Activated naive CD8-positive, alpha-beta T cell (primary cell): ENCODE results near the gene CYP2S1.
"Not testable (repeated sequence)": the region's sequence is repeated elsewhere in the genome, so short reads cannot be mapped to it uniquely, and the experiment has no call there.

Experiments used
- H3K27ac Mint-ChIP-seq: one replicate; pipeline ENCODE4 v1.8.0; 2021; ENCODE audit warnings: mixed read lengths
- H3K27me3 Mint-ChIP-seq: one replicate; pipeline ENCODE4 v1.8.0; 2021; ENCODE audit warnings: mixed read lengths
- H3K36me3 Mint-ChIP-seq: one replicate; pipeline ENCODE4 v1.8.0; 2021; ENCODE audit warnings: mixed read lengths
- H3K4me1 Mint-ChIP-seq: one replicate; pipeline ENCODE4 v1.8.0; 2021; ENCODE audit warnings: low read depth, mixed read lengths
- H3K4me3 Mint-ChIP-seq: one replicate; pipeline ENCODE4 v1.8.0; 2021; ENCODE audit warnings: mild to moderate bottlenecking, mixed read lengths
- H3K9me3 Mint-ChIP-seq: one replicate; pipeline ENCODE4 v1.8.0; 2021; ENCODE audit warnings: low read depth, mixed read lengths

Gene CYP2S1

DNA sequence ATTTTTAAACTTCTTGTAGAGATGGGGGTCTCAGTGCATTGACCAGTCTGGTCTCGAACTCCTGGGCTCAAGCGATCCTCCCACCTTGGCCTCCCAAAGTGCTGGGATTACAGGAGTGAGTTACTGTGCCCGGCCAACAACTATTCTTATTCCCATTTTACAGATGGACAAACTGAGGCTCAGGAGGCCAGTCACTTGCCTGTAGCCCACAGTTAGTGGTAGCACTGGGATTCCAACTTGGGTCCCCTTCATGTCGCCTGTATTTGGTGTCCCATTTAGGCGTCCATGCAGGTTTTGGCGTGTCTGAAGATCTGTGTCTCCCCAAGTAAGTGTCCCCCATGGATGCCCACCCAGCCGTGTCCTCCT, 25.2 kb downstream of the CYP2S1 start:
- Mint-ChIP-seq H3K9me3 (no peaks in the 10 kb centered on the region), H3K27me3 (peaks cover 12% of the 10 kb centered on the region), H3K27ac (no peak overlapping the region), H3K4me3 (no peak overlapping the region), H3K36me3 (no peaks in the 10 kb centered on the region), H3K4me1 (no peaks in the 10 kb centered on the region)

DNA sequence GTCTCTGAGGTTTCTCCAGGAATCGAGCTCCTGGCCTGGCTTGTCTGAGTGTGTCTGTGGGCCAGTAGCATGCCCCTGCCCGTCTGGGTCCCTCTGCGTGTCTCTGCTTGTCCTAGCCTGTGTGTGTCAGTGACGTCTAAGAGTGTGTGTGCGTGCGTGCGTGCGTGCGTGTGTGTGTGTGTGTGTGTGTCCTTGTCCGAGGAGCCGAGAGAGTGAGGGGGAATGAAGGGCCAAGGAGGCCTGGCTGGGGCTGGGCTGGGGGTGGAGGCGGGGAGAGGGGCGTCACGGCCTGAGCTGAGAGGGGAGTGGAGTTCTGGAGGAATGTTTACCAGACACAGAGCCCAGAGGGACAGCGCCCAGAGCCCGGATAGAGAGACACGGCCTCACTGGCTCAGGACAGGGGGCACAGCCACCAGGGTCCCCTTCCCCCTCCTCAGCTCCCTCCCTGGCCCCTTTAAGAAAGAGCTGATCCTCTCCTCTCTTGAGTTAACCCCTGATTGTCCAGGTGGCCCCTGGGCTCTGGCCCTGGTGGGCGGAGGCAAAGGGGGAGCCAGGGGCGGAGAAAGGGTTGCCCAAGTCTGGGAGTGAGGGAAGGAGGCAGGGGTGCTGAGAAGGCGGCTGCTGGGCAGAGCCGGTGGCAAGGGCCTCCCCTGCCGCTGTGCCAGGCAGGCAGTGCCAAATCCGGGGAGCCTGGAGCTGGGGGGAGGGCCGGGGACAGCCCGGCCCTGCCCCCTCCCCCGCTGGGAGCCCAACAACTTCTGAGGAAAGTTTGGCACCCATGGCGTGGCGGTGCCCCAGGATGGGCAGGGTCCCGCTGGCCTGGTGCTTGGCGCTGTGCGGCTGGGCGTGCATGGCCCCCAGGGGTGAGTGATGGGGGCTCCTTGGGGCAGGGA, 25.8 kb downstream of the CYP2S1 start, which contains the start of gene AXL:
AXL (plus strand) TSS at position 609 of the 893 bp plus-strand sequence; CDS start at position 779, 170 bp downstream.
- no peak within 1 kb of the TSS for H3K4me3 Mint-ChIP-seq
- H3K27ac Mint-ChIP-seq = no peak within 1 kb of the TSS
- H3K9me3 Mint-ChIP-seq = no peaks in the 10 kb centered on the region
- H3K4me1 Mint-ChIP-seq = peaks cover 3% of the 10 kb centered on the region
- H3K27me3 Mint-ChIP-seq = peaks cover 12% of the 10 kb centered on the region
- no peaks in the 10 kb centered on the region for H3K36me3 Mint-ChIP-seq

DNA sequence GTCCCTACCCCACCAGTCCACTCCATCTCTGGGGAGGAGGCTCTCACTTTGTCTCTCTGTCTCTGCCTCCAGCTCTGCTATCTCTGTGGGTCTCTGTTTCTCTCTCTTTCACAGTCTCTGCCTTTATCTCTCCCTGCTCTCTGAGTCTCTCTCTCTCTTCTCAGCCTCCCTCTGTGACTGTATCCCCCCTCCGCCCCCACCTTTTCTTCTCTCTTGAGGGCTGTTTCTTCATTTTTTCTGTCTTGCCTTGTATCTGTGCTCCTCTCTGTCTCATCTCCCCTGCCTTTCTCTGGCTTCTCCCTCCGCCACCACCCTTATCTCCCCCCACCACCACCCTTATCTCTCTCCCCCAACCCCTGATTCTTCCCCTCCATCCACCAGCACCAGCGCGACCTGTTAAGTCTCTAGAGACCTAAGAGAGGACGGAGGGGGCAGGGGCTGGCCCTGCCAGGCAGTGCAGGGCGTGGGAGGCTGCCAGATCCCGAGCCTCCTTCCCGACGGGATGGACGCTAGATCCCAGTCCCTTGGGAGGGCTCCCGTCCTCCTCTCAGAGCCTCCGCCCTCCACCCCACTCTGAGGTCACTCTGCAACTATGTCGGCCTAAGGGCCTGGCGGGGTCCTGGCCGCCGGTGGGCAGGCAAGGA, 27.0 kb downstream of the CYP2S1 start:
- Mint-ChIP-seq H3K27ac (no peak overlapping the region), H3K4me3 (no peak overlapping the region), H3K4me1 (peaks cover 6% of the 10 kb centered on the region), H3K36me3 (no peaks in the 10 kb centered on the region), H3K9me3 (no peaks in the 10 kb centered on the region), H3K27me3 (peaks cover 12% of the 10 kb centered on the region)

- Mint-ChIP-seq H3K9me3 (no peaks in the 10 kb centered on the region), H3K27ac (no peak overlapping the region)
These were observed 27.8 kb downstream of the CYP2S1 start for GRCh38 chr19:41220811-41221210.

DNA sequence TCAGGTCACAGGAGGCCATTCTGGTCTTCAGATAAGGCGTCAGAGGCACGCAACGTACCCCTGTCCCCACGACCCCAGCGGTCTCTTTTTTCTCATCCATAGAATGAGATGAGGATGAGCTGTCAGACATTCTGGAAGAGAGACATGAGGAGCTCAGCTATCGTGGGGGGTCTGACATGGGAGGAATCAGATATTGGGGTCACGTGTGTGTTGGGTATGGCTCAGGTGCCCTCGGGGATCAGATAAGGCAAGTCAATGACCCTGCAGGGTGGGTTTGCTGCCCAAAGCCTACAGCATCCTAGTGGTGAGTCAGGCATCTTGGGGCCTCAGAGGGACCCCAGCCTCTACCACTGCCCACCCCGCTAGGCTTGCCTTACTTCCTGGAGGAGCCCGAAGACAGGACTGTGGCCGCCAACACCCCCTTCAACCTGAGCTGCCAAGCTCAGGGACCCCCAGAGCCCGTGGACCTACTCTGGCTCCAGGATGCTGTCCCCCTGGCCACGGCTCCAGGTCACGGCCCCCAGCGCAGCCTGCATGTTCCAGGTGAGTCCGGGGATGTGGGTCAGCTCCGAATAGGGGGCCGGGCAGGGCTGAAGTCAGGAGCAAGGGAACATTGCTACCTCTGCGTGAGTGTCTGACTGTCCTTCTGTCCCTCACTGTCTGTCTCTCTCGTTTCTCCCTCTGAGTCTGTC, 28.6 kb downstream of the CYP2S1 start:
- Mint-ChIP-seq H3K4me3 (no peak overlapping the region), H3K36me3 (no peaks in the 10 kb centered on the region), H3K27ac (no peak overlapping the region), H3K4me1 (peaks cover 16% of the 10 kb centered on the region), H3K27me3 (peaks cover 12% of the 10 kb centered on the region), H3K9me3 (no peaks in the 10 kb centered on the region)

More at GRCh38 chr19:41220811-41221210, 27.8 kb downstream of the CYP2S1 start:
- Mint-ChIP-seq H3K4me3 (no peak overlapping the region), H3K27me3 (peaks cover 12% of the 10 kb centered on the region), H3K36me3 (no peaks in the 10 kb centered on the region), H3K4me1 (peaks cover 13% of the 10 kb centered on the region)

DNA sequence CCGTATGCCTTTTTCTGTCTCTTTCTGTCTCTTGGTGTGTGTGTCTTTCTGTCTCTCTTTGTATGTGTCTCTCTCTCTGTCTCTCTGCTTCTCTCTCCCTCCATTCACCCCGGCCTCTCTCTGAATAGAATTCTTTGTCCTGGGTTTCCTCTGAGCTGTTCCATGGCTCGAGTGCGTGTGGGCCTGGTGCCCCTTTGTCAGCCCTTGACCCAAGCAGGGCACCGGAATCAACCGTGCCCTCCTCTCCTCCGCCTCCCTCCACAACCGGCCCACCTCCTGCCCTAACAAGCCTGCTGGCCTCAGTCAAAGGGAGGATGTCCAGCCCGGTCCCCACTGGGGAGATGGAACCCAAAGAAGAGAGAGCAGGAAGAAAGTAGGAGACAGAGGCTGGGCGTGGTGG, 29.2 kb downstream of the CYP2S1 start:
- no peaks in the 10 kb centered on the region for H3K36me3 Mint-ChIP-seq
- peaks cover 12% of the 10 kb centered on the region for H3K27me3 Mint-ChIP-seq
- H3K27ac Mint-ChIP-seq = no peak overlapping the region
- H3K4me3 Mint-ChIP-seq = no peak overlapping the region
- H3K9me3 Mint-ChIP-seq = no peaks in the 10 kb centered on the region
- H3K4me1 Mint-ChIP-seq = peaks cover 22% of the 10 kb centered on the region

DNA sequence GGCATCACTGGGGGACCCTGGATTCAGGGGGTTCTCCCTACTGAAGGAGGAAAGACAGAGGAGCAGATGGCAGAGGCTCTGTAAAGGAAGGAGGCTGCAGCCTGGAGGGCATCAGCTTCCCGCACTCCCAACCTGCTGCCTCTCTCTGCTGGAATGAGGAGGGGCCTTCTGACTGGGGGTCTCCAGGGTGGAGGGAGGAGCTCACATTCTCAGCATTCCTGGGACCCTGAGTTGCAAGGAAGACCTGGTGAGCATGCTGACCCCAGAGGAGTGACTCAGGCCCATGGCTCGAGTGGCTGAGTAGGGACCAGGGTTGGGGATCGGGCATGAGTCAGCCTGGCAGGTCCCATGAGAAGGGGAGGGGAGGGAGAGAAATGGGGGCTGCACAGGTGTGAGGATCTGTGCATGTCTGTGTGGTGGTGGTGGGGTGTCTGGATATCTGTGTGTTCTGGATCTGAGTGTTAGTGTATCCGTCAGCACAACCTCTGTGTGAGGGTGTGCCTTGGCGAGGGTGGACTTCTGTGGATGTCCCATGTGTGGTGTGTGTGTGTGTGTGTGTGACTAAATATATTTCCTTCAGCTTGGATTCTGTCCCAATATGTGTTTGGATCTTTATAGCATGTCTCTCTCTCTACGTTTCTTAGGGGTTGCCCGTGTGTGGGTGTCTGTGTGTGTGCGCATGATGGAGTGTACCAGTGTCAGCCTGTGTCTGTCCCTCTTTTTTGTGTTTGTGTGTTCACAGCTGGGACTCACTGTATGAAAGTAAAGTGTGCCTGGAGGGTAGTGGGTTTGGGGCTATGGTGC, 30.6 kb downstream of the CYP2S1 start:
- Mint-ChIP-seq H3K4me3 (no peak overlapping the region), H3K36me3 (no peaks in the 10 kb centered on the region), H3K27ac (peak overlapping the region; percentile 18), H3K9me3 (no peaks in the 10 kb centered on the region), H3K27me3 (peaks cover 9% of the 10 kb centered on the region), H3K4me1 (peaks cover 22% of the 10 kb centered on the region)

GRCh38 chr19:41224632-41225031, 31.6 kb downstream of the CYP2S1 start:
- Mint-ChIP-seq H3K36me3 (no peaks in the 10 kb centered on the region), H3K4me3 (no peak overlapping the region), H3K4me1 (peaks cover 22% of the 10 kb centered on the region), H3K27me3 (peaks cover 9% of the 10 kb centered on the region), H3K27ac (peak overlapping the region; percentile 19), H3K9me3 (no peaks in the 10 kb centered on the region)

GRCh38 chr19:41225238-41226052, 32.4 kb downstream of the CYP2S1 start:
- Mint-ChIP-seq H3K4me1 (peaks cover 22% of the 10 kb centered on the region), H3K27me3 (peaks cover 5% of the 10 kb centered on the region), H3K9me3 (no peaks in the 10 kb centered on the region), H3K36me3 (no peaks in the 10 kb centered on the region), H3K4me3 (peak overlapping the region; percentile 85), H3K27ac (peak overlapping the region; percentile 90)

GRCh38 chr19:41226053-41226873, 33.2 kb downstream of the CYP2S1 start:
- Mint-ChIP-seq H3K4me1 (peaks cover 22% of the 10 kb centered on the region), H3K4me3 (peak overlapping the region; percentile 88), H3K27ac (peak overlapping the region; percentile 90), H3K27me3 (peaks cover 2% of the 10 kb centered on the region), H3K36me3 (no peaks in the 10 kb centered on the region), H3K9me3 (no peaks in the 10 kb centered on the region)

DNA sequence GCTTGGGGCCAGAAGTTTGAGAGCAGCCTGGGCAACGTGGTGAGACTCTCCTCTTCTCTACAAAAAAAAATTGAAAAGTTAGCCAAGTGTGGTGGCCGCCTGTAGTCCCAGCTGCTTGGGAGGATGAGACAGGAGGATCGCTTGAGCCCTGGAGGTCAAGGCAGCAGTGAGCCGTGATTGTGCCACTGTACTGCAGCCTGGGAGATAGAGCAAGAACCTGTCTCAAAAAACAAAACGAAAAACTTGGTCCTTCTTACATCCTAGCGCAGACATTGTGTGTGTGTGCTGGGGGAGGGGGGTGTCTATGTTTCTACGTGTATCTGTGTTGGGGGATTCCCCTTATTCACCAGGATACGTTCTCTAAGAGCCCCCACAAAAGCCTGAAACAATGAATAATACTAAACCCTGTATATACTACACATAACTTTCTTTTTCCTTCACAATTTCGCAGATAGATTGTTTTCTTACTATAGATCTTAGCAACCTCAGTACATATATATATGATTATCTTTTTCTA, 33.9 kb downstream of the CYP2S1 start:
- Mint-ChIP-seq H3K4me3 (peak overlapping the region; percentile 88), H3K9me3 (no peaks in the 10 kb centered on the region), H3K36me3 (no peaks in the 10 kb centered on the region), H3K27me3 (peaks cover 2% of the 10 kb centered on the region), H3K4me1 (peaks cover 22% of the 10 kb centered on the region), H3K27ac (peak overlapping the region; percentile 84)

GRCh38 chr19:41228486-41228885, 35.5 kb downstream of the CYP2S1 start:
- Mint-ChIP-seq H3K36me3 (no peaks in the 10 kb centered on the region), H3K27me3 (peaks cover 2% of the 10 kb centered on the region), H3K4me3 (no peak overlapping the region), H3K9me3 (no peaks in the 10 kb centered on the region), H3K27ac (no peak overlapping the region), H3K4me1 (peaks cover 22% of the 10 kb centered on the region)

- peaks cover 16% of the 10 kb centered on the region for H3K4me1 Mint-ChIP-seq
- H3K9me3 Mint-ChIP-seq, H3K4me3 Mint-ChIP-seq, H3K36me3 Mint-ChIP-seq, H3K27me3 Mint-ChIP-seq, H3K27ac Mint-ChIP-seq: not testable (repeated sequence)
These were observed 36.3 kb downstream of the CYP2S1 start for GRCh38 chr19:41229338-41229737.
